ENCODE data around the gene FBXL17. TPM values are rescaled to one million over a fixed set of nuclear protein-coding genes. Genes with fewer than 3 reads are reported as not detected.

The FBXL17 gene
- total and polyA plus RNA-seq, 4 donors, result 2.1 to 14.1 (median 6.3) TPM

GRCh38 chr5:108375768-108376167, 6.1 kb downstream of the FBXL17 start:
- Histone ChIP-seq H3K4me3 (ENCODE audit: low read depth in 1 of 3, low read length in 3 of 3) (no peak overlapping the region), H3K27me3 (ENCODE audit: control insufficient read depth in 4 of 4, insufficient read depth in 4 of 4, low read length in 3 of 4) (no peaks in the 10 kb centered on the region), H3K27ac (ENCODE audit: low read depth in 1 of 2, low read length in 2 of 2) (no peak overlapping the region), H3K36me3 (ENCODE audit: control insufficient read depth in 4 of 4, insufficient read depth in 3 of 4, low read depth in 1 of 4, low read length in 3 of 4) (no peaks in the 10 kb centered on the region), H3K4me1 (ENCODE audit: control insufficient read depth in 4 of 4, insufficient read depth in 4 of 4, low read length in 3 of 4) (peaks cover 0 to 15% (median 8%) of the 10 kb centered on the region in 4 donors), H3K9ac (ENCODE audit: low read depth in 1 of 2, low read length in 2 of 2) (no peak overlapping the region), H3K9me3 (ENCODE audit: control insufficient read depth in 4 of 4, low read length in 3 of 4) (peaks cover 0 to 23% (median 5%) of the 10 kb centered on the region in 4 donors)
- no peak for TF ChIP-seq HNF4A (conservative IDR thresholded peaks at IDR 0.05)
- TF ChIP-seq HNF4G (IDR thresholded peaks at IDR 0.05), result no peak
- TF ChIP-seq GABPA (IDR thresholded peaks at IDR 0.05 in 1 of 2, conservative IDR thresholded peaks at IDR 0.05 in 1 of 2), result no peak
- TF ChIP-seq JUND (IDR thresholded peaks at IDR 0.05), result no peak
- no peak for DNase-seq (ENCODE audit: low spot score)
- WGBS, result 97% methylated on average over 1 of the region's 1 CpG

DNA sequence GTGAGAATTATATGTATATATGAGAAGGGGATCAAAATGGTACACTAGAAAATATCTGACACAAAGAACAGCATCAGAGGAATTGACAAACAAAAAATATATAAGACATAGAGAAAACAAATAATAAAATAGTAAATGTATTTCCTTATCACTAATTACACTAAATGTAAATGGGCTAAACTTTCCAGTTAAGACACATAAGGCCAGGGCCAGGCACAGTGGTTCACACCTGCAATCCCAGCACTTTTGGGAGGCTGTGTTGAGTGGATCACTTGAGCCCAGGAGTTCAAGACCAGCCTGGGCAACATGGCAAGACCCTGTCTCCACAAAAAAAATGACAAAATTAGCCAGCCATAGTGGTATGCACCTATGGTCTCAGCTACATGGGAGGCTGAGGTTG, 8.5 kb downstream of the FBXL17 start:
- H3K4me3 ChIP-seq (ENCODE audit: low read depth in 1 of 3, low read length in 3 of 3), result no peak overlapping the region
- no peak overlapping the region for H3K9ac ChIP-seq (ENCODE audit: low read depth in 1 of 2, low read length in 2 of 2)
- H3K27me3 ChIP-seq (ENCODE audit: control insufficient read depth in 4 of 4, insufficient read depth in 4 of 4, low read length in 3 of 4), result no peaks in the 10 kb centered on the region
- DNase-seq (ENCODE audit: low spot score), result no peak
- no peaks in the 10 kb centered on the region for H3K36me3 ChIP-seq (ENCODE audit: control insufficient read depth in 4 of 4, insufficient read depth in 3 of 4, low read depth in 1 of 4, low read length in 3 of 4)
- no peak overlapping the region for H3K27ac ChIP-seq (ENCODE audit: low read depth in 1 of 2, low read length in 2 of 2)
- H3K9me3 ChIP-seq (ENCODE audit: control insufficient read depth in 4 of 4, low read length in 3 of 4), result peaks cover 0 to 23% (median 5%) of the 10 kb centered on the region in 4 donors
- peaks cover 0 to 4% (median 0%) of the 10 kb centered on the region in 4 donors for H3K4me1 ChIP-seq (ENCODE audit: control insufficient read depth in 4 of 4, insufficient read depth in 4 of 4, low read length in 3 of 4)
- TF ChIP-seq, protein P1, sequence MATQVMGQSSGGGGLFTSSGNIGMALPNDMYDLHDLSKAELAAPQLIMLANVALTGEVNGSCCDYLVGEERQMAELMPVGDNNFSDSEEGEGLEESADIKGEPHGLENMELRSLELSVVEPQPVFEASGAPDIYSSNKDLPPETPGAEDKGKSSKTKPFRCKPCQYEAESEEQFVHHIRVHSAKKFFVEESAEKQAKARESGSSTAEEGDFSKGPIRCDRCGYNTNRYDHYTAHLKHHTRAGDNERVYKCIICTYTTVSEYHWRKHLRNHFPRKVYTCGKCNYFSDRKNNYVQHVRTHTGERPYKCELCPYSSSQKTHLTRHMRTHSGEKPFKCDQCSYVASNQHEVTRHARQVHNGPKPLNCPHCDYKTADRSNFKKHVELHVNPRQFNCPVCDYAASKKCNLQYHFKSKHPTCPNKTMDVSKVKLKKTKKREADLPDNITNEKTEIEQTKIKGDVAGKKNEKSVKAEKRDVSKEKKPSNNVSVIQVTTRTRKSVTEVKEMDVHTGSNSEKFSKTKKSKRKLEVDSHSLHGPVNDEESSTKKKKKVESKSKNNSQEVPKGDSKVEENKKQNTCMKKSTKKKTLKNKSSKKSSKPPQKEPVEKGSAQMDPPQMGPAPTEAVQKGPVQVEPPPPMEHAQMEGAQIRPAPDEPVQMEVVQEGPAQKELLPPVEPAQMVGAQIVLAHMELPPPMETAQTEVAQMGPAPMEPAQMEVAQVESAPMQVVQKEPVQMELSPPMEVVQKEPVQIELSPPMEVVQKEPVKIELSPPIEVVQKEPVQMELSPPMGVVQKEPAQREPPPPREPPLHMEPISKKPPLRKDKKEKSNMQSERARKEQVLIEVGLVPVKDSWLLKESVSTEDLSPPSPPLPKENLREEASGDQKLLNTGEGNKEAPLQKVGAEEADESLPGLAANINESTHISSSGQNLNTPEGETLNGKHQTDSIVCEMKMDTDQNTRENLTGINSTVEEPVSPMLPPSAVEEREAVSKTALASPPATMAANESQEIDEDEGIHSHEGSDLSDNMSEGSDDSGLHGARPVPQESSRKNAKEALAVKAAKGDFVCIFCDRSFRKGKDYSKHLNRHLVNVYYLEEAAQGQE (IDR thresholded peaks at IDR 0.05), result no peak
- no peak for TF ChIP-seq HNF4A (conservative IDR thresholded peaks at IDR 0.05)
- no peak for TF ChIP-seq HNF4G (IDR thresholded peaks at IDR 0.05)
- no peak for TF ChIP-seq RXRA (IDR thresholded peaks at IDR 0.05)
- TF ChIP-seq TAF1 (conservative IDR thresholded peaks at IDR 0.05), result no peak

GRCh38 chr5:108372369-108372768, 9.5 kb downstream of the FBXL17 start:
- WGBS, result 96% methylated on average over 2 of the region's 2 CpGs
- DNase-seq (ENCODE audit: low spot score), result no peak
- Histone ChIP-seq H3K9ac (ENCODE audit: low read depth in 1 of 2, low read length in 2 of 2) (no peak overlapping the region), H3K36me3 (ENCODE audit: control insufficient read depth in 4 of 4, insufficient read depth in 3 of 4, low read depth in 1 of 4, low read length in 3 of 4) (no peaks in the 10 kb centered on the region), H3K9me3 (ENCODE audit: control insufficient read depth in 4 of 4, low read length in 3 of 4) (peaks cover 0 to 23% (median 5%) of the 10 kb centered on the region in 4 donors), H3K4me3 (ENCODE audit: low read depth in 1 of 3, low read length in 3 of 3) (no peak overlapping the region), H3K4me1 (ENCODE audit: control insufficient read depth in 4 of 4, insufficient read depth in 4 of 4, low read length in 3 of 4) (peaks cover 0 to 4% (median 0%) of the 10 kb centered on the region in 4 donors), H3K27me3 (ENCODE audit: control insufficient read depth in 4 of 4, insufficient read depth in 4 of 4, low read length in 3 of 4) (no peaks in the 10 kb centered on the region), H3K27ac (ENCODE audit: low read depth in 1 of 2, low read length in 2 of 2) (no peak overlapping the region)
- no peak for TF ChIP-seq GABPA (IDR thresholded peaks at IDR 0.05 in 1 of 2, conservative IDR thresholded peaks at IDR 0.05 in 1 of 2)
- no peak for TF ChIP-seq YY1 (IDR thresholded peaks at IDR 0.05)
- TF ChIP-seq, protein P2, sequence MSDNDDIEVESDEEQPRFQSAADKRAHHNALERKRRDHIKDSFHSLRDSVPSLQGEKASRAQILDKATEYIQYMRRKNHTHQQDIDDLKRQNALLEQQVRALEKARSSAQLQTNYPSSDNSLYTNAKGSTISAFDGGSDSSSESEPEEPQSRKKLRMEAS (IDR thresholded peaks at IDR 0.05), result no peak
- no peak for TF ChIP-seq FOXA2 (IDR thresholded peaks at IDR 0.05)
- TF ChIP-seq, protein P1 (IDR thresholded peaks at IDR 0.05), result no peak
- TF ChIP-seq EGR1 (IDR thresholded peaks at IDR 0.05; ENCODE audit: low read depth in 2 of 2), result no peak
- TF ChIP-seq HNF4A (conservative IDR thresholded peaks at IDR 0.05), result no peak
- TF ChIP-seq, protein P3, sequence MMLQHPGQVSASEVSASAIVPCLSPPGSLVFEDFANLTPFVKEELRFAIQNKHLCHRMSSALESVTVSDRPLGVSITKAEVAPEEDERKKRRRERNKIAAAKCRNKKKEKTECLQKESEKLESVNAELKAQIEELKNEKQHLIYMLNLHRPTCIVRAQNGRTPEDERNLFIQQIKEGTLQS (IDR thresholded peaks at IDR 0.05), result no peak
- TF ChIP-seq JUND (IDR thresholded peaks at IDR 0.05), result no peak
- TF ChIP-seq HNF4G (IDR thresholded peaks at IDR 0.05), result no peak
- TF ChIP-seq NR2F2 (IDR thresholded peaks at IDR 0.05), result no peak
- no peak for TF ChIP-seq TAF1 (conservative IDR thresholded peaks at IDR 0.05)

Measured in liver (tissue), 9 donors.